GM23338 (cell line): Measurements from ENCODE around the gene ADORA2A. TPM values are rescaled to one million over a fixed set of nuclear protein-coding genes. Genes with fewer than 3 reads are reported as not detected.

ENCODE experiments used
- ATAC-seq: fragments of 200-7000 bp; cut with Tn5 transposase; 3 replicates; pipeline ENCODE4 v1.9.1; 2020
- DNase-seq: peaks from one replicate; pipeline ENCODE4 v3.0.0-alpha.2; 2015; ENCODE audit warnings: low spot score
- H2AFZ ChIP-seq: fragments of 200-600 bp; sonication (generic); 2 replicates; pipeline ENCODE4 v1.8.0; 2016; ENCODE audit warnings: antibody characterized with exemption, mild to moderate bottlenecking, moderate library complexity
- H3F3A ChIP-seq: fragments of 200-600 bp; sonication (generic); replicated peaks from 2 replicates; pipeline ENCODE4 v1.8.0; 2017; ENCODE audit warnings: antibody characterized with exemption, mixed run types, low read depth
- H3K27ac ChIP-seq: fragments of 200-600 bp; sonication (generic); 2 replicates; pipeline ENCODE4 v1.6.1; 2016; ENCODE audit warnings: low read depth
- H3K27me3 ChIP-seq: fragments of 200-600 bp; sonication (generic); 2 replicates; pipeline ENCODE4 v1.8.0; 2016; ENCODE audit warnings: mild to moderate bottlenecking, mixed run types, moderate library complexity; ENCODE audit not compliant: insufficient read depth
- H3K36me3 ChIP-seq: fragments of 200-600 bp; sonication (generic); 2 replicates; pipeline ENCODE4 v1.8.0; 2016; ENCODE audit warnings: mild to moderate bottlenecking; ENCODE audit not compliant: insufficient read depth
- H3K4me1 ChIP-seq: fragments of 200-600 bp; sonication (generic); 2 replicates; pipeline ENCODE4 v1.8.0; 2016; ENCODE audit warnings: mild to moderate bottlenecking, moderate library complexity; ENCODE audit not compliant: insufficient read depth
- H3K4me2 ChIP-seq: fragments of 200-600 bp; sonication (generic); 2 replicates; pipeline ENCODE4 v1.7.1; 2017; ENCODE audit warnings: mixed run types
- H3K4me3 ChIP-seq: fragments of 200-600 bp; sonication (generic); 2 replicates; pipeline ENCODE4 v1.6.1; 2016; ENCODE audit warnings: mixed run types
- H3K79me2 ChIP-seq: fragments of 200-600 bp; sonication (generic); replicated peaks from 2 replicates; pipeline ENCODE4 v1.8.0; 2017; ENCODE audit warnings: mild to moderate bottlenecking; ENCODE audit not compliant: insufficient read depth
- H3K9me2 ChIP-seq: fragments of 200-600 bp; sonication (generic); 2 replicates; pipeline ENCODE4 v1.8.0; 2017; ENCODE audit not compliant: insufficient read depth
- H4K20me1 ChIP-seq: fragments of 200-600 bp; sonication (generic); replicated peaks from 2 replicates; pipeline ENCODE4 v1.8.0; 2017; ENCODE audit warnings: mild to moderate bottlenecking; ENCODE audit not compliant: insufficient read depth
- H3K27ac Mint-ChIP-seq: 2 replicates; pipeline ENCODE4 v1.8.0; 2020; ENCODE audit warnings: inconsistent platforms, mild to moderate bottlenecking, moderate library complexity, mixed read lengths
- H3K27me3 Mint-ChIP-seq: 3 replicates; pipeline ENCODE4 v1.8.0; 2022; ENCODE audit warnings: low read depth, mild to moderate bottlenecking, moderate library complexity, mixed read lengths, inconsistent platforms; ENCODE audit not compliant: insufficient read depth, poor library complexity
- H3K36me3 Mint-ChIP-seq: 3 replicates; pipeline ENCODE4 v1.8.0; 2021; ENCODE audit warnings: low read depth, mild to moderate bottlenecking, inconsistent platforms, moderate library complexity, mixed read lengths
- H3K4me1 Mint-ChIP-seq: 3 replicates; pipeline ENCODE4 v1.8.0; 2020; ENCODE audit warnings: mild to moderate bottlenecking, inconsistent platforms, mixed read lengths
- H3K4me3 Mint-ChIP-seq: 3 replicates; pipeline ENCODE4 v1.8.0; 2021; ENCODE audit warnings: moderate library complexity, mild to moderate bottlenecking, inconsistent platforms, mixed read lengths
- H3K9me3 Mint-ChIP-seq: 3 replicates; pipeline ENCODE4 v1.8.0; 2020; ENCODE audit warnings: moderate library complexity, mild to moderate bottlenecking, inconsistent platforms, mixed read lengths
- CTCF ChIP-seq, 2 experiments: fragments of 200-600 bp in 1 of 2; sonication (generic) in 1 of 2; conservative IDR thresholded peaks; 2 replicates each; pipeline versions ENCODE4 v1.5.1 to v1.6.1; 2016 to 2017; ENCODE audit warnings: antibody characterized with exemption in 2 of 2, low read depth in 2 of 2, mild to moderate bottlenecking in 2 of 2, moderate library complexity in 1 of 2
- ETS1 ChIP-seq: IDR thresholded peaks from 2 replicates; pipeline ENCODE4 v1.6.1; 2016; ENCODE audit warnings: antibody characterized with exemption
- EZH2 ChIP-seq: fragments of 200-600 bp; sonication (generic); IDR thresholded peaks from one replicate; pipeline ENCODE4 v1.8.0; 2017; ENCODE audit warnings: antibody characterized with exemption, mild to moderate bottlenecking, low read depth; ENCODE audit not compliant: unreplicated experiment
- EZH2phosphoT487 ChIP-seq: fragments of 200-600 bp; sonication (generic); IDR thresholded peaks from one replicate; pipeline ENCODE4 v1.8.1; 2018; ENCODE audit warnings: antibody characterized with exemption; ENCODE audit not compliant: unreplicated experiment
- NANOG ChIP-seq: IDR thresholded peaks from 2 replicates; pipeline ENCODE4 v1.6.1; 2016; ENCODE audit warnings: antibody characterized with exemption, borderline replicate concordance
- POLR2AphosphoS5 ChIP-seq: IDR thresholded peaks from 2 replicates; pipeline ENCODE4 v1.6.1; 2016; ENCODE audit warnings: antibody characterized with exemption, low read depth
- REST ChIP-seq: IDR thresholded peaks from one replicate; pipeline ENCODE4 v1.6.1; 2018; ENCODE audit warnings: antibody characterized with exemption; ENCODE audit not compliant: unreplicated experiment
- STAT1 ChIP-seq: IDR thresholded peaks from one replicate; pipeline ENCODE4 v1.6.1; 2016; ENCODE audit warnings: antibody characterized with exemption; ENCODE audit not compliant: unreplicated experiment
- ZNF331 ChIP-seq: fragments of 250-450 bp; sonication (Bioruptor Pico); IDR thresholded peaks from 2 replicates; pipeline ENCODE4 v1.5.0; 2020; ENCODE audit warnings: low read depth, mild to moderate bottlenecking, moderate library complexity
- ZNF462 ChIP-seq: fragments of 250-450 bp; sonication (Bioruptor Pico); IDR thresholded peaks from 2 replicates; pipeline ENCODE4 v1.5.0; 2020; ENCODE audit warnings: mild to moderate bottlenecking, moderate library complexity
- polyA plus RNA-seq: library from polyadenylated mRNA; unstranded; fragments of >200 nt; fragmentation: Nextera tagmentation; extraction: Ambion mirVana; gene quantifications from 2 replicates; pipeline ENCODE4 v1.2.1, GENCODE V29; 2016
- total RNA-seq: library from RNA; depleted of rRNA; stranded (reverse); fragments of >200 nt; shearing (Covaris generic); gene quantifications from 2 replicates; pipeline ENCODE4 v1.2.3, GENCODE V29; 2014

ADORA2A gene
- total and polyA plus RNA-seq, 2 experiments from 2014 or later: 4.1 to 13.5 TPM

GRCh38 chr22:24433828-24434470 lies 6.5 kb downstream of the ADORA2A start:
- no peak overlapping the region for H3K4me3 ChIP-seq
- no peak overlapping the region for H3K4me2 ChIP-seq
- no peaks in the 10 kb centered on the region for H3K9me2 ChIP-seq
- Mint-ChIP-seq H3K27ac (no peak overlapping the region), H3K36me3 (no peaks in the 10 kb centered on the region), H3K9me3 (no peaks in the 10 kb centered on the region), H3K4me3 (no peak overlapping the region), H3K4me1 (peaks cover 11% of the 10 kb centered on the region), H3K27me3 (peaks cover 11% of the 10 kb centered on the region)
- DNase-seq: no peak
- H3K36me3 ChIP-seq: no peaks in the 10 kb centered on the region
- no peak overlapping the region for H2AFZ ChIP-seq
- H3K27ac ChIP-seq: no peak overlapping the region
- H3F3A ChIP-seq: no peaks in the 10 kb centered on the region
- H4K20me1 ChIP-seq: no peaks in the 10 kb centered on the region; the same call in 1 of the 2 replicates
- ATAC-seq: no peak
- H3K79me2 ChIP-seq: no peaks in the 10 kb centered on the region
- no peaks in the 10 kb centered on the region for H3K27me3 ChIP-seq
- no peak for TF ChIP-seq STAT1
- TF ChIP-seq POLR2AphosphoS5: no peak
- TF ChIP-seq EZH2phosphoT487: no peak
- TF ChIP-seq REST: no peak
- TF ChIP-seq ZNF331 (CRISPR knock-in tag): no peak
- TF ChIP-seq ETS1: no peak
- no peak for TF ChIP-seq EZH2
- TF ChIP-seq ZNF462 (CRISPR knock-in tag): no peak
- TF ChIP-seq CTCF (conservative IDR thresholded peaks at IDR 0.05; ENCODE audit: low read depth in 2 of 2): no peak
- TF ChIP-seq NANOG: no peak
- peaks cover 3% of the 10 kb centered on the region; the same call in 1 of the 2 replicates for H3K4me1 ChIP-seq
